ENCODE measurements around the gene SNCA.

DNA sequence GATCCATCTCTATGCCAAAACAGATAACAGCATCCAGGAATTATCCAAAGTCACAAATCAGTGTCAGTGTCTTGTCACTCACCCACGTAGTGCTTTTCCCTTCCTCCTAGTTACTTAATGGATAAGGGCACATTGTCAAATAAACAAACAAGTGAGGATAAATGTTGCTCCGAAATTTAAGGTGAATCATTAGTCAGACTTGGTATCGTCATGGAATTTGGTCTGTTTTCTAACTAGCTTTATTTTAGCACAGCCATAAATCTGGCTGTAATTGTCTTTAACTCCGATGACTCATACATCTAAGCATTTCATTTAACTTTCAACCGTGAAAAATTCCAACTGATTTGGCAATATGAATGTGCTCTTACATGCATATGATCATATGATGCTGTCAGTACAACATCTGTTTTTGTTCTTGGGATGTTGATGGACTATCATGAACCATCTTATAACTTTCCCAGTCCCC lies 83.3 kb downstream of the SNCA start:
- TF ChIP-seq SUZ12 (IDR thresholded peaks at IDR 0.05; ENCODE audit: extremely low read depth, insufficient read depth, insufficient read length): no peak
- TF ChIP-seq YY1 (IDR thresholded peaks at IDR 0.05; ENCODE audit: insufficient read depth, insufficient read length): no peak

Data from NT2/D1 (cell line).